ENCODE measurements around the gene SHISA7. TPM values are rescaled to one million over a fixed set of nuclear protein-coding genes. Genes with fewer than 3 reads are reported as not detected.

Gene SHISA7
- total and polyA plus RNA-seq, 10 donors: 0.03 to 0.27 TPM; not detected in 8

- DNase-seq: peak; percentile 74
- H3K27ac ChIP-seq: no peak overlapping the region
- H3K27me3 ChIP-seq (replicated peaks in 1 of 7): no peaks in the 10 kb centered on the region
- no peaks in the 10 kb centered on the region for H3K36me3 ChIP-seq
- H3K9me3 ChIP-seq: no peaks in the 10 kb centered on the region
- peaks cover 0 to 30% (median 24%) of the 10 kb centered on the region in 6 donors for H3K4me1 ChIP-seq
- intact Hi-C loops (cut with DNase I; ENCODE audit: low total_unique reads): loop anchor here (2.0 kb wide), 1 partner anchor 39 kb away; no protein-coding TSS in a partner anchor
- H3K4me3 ChIP-seq: no peak overlapping the region
- TF ChIP-seq CTCF (IDR thresholded peaks at IDR 0.05 in 8 of 11, conservative IDR thresholded peaks at IDR 0.05 in 3 of 11): no peak
- TF ChIP-seq POLR2AphosphoS5 (IDR thresholded peaks at IDR 0.05): no peak
- TF ChIP-seq POLR2A (IDR thresholded peaks at IDR 0.05): no peak
- 72 to 86% (median 83%) methylated on average over 7 to 11 of the region's 11 CpGs for WGBS, 5 donors
These were observed 22.6 kb upstream of the SHISA7 start for GRCh38 chr19:55465460-55466240.

GRCh38 chr19:55464662-55465054, 21.6 kb upstream of the SHISA7 start, which contains the start of gene C19orf85:
C19orf85 (minus strand) TSS chr19:55464751; CDS start chr19:55464554, 197 bp downstream.
- TF ChIP-seq CTCF (IDR thresholded peaks at IDR 0.05 in 8 of 11, conservative IDR thresholded peaks at IDR 0.05 in 3 of 11): no peak
- TF ChIP-seq POLR2A (IDR thresholded peaks at IDR 0.05): no peak
- TF ChIP-seq POLR2AphosphoS5 (IDR thresholded peaks at IDR 0.05): no peak
- Histone ChIP-seq H3K27ac (no peak within 1 kb of the TSS), H3K4me1 (peaks cover 4 to 40% (median 33%) of the 10 kb centered on the region in 6 donors), H3K9me3 (no peaks in the 10 kb centered on the region), H3K27me3 (replicated peaks in 1 of 7) (no peaks in the 10 kb centered on the region), H3K36me3 (no peaks in the 10 kb centered on the region), H3K4me3 (no peak within 1 kb of the TSS)
- DNase-seq: no peak
- WGBS, 5 donors: 72 to 83% (median 81%) methylated on average over 14 of the region's 14 CpGs
- intact Hi-C loops (cut with DNase I; ENCODE audit: low total_unique reads): no loop called here

- peaks cover 7 to 45% (median 37%) of the 10 kb centered on the region in 6 donors for H3K4me1 ChIP-seq
- 75 to 88% (median 80%) methylated on average over 18 to 23 of the region's 23 CpGs for WGBS, 5 donors
- no peaks in the 10 kb centered on the region for H3K36me3 ChIP-seq
- TF ChIP-seq POLR2A (IDR thresholded peaks at IDR 0.05) (no peak), POLR2AphosphoS5 (IDR thresholded peaks at IDR 0.05) (no peak), CTCF (IDR thresholded peaks at IDR 0.05 in 8 of 11, conservative IDR thresholded peaks at IDR 0.05 in 3 of 11) (no peak)
- no peak overlapping the region for H3K4me3 ChIP-seq
- intact Hi-C loops (cut with DNase I; ENCODE audit: low total_unique reads): no loop called here
- no peaks in the 10 kb centered on the region for H3K9me3 ChIP-seq
- H3K27me3 ChIP-seq (replicated peaks in 1 of 7): no peaks in the 10 kb centered on the region
- DNase-seq: peak; percentile 64
- no peak overlapping the region for H3K27ac ChIP-seq
These were observed 21.1 kb upstream of the SHISA7 start for GRCh38 chr19:55464039-55464661.

GRCh38 chr19:55463583-55464031, 20.5 kb upstream of the SHISA7 start:
- peaks cover 7 to 50% (median 38%) of the 10 kb centered on the region in 6 donors for H3K4me1 ChIP-seq
- H3K36me3 ChIP-seq: no peaks in the 10 kb centered on the region
- no peaks in the 10 kb centered on the region for H3K9me3 ChIP-seq
- 74 to 86% (median 78%) methylated on average over 11 to 15 of the region's 15 CpGs for WGBS, 5 donors
- peak; percentile 75 for DNase-seq
- H3K27me3 ChIP-seq (replicated peaks in 1 of 7): no peaks in the 10 kb centered on the region
- H3K27ac ChIP-seq: no peak overlapping the region
- intact Hi-C loops (cut with DNase I; ENCODE audit: low total_unique reads): no loop called here
- TF ChIP-seq POLR2AphosphoS5 (IDR thresholded peaks at IDR 0.05) (no peak), CTCF (IDR thresholded peaks at IDR 0.05 in 8 of 11, conservative IDR thresholded peaks at IDR 0.05 in 3 of 11) (no peak), POLR2A (IDR thresholded peaks at IDR 0.05) (no peak)
- no peak overlapping the region for H3K4me3 ChIP-seq

All from spleen (tissue), 11 donors.